HEK293 (cell line): ENCODE results near the gene HIRIP3.

Experiments
- TCF7L2 ChIP-seq: IDR thresholded peaks from 2 replicates; pipeline ENCODE4 v1.6.1; 2011; ENCODE audit warnings: low read depth, mild to moderate bottlenecking, inconsistent platforms, low read length, moderate library complexity, borderline replicate concordance
- YY1 ChIP-seq: fragments of 450-650 bp; formaldehyde crosslinking; IDR thresholded peaks from 2 replicates; pipeline ENCODE4 v1.5.1; 2018; ENCODE audit warnings: missing biosample characterization, missing genetic modification characterization
- ZNF214 ChIP-seq: fragments of 450-650 bp; formaldehyde crosslinking; IDR thresholded peaks from 2 replicates; pipeline ENCODE4 v1.5.1; 2017; ENCODE audit warnings: missing biosample characterization, mild to moderate bottlenecking, missing genetic modification characterization, borderline replicate concordance
- ZNF24 ChIP-seq: fragments of 450-650 bp; formaldehyde crosslinking; IDR thresholded peaks from 2 replicates; pipeline ENCODE4 v1.5.1; 2016; ENCODE audit warnings: missing biosample characterization, missing genetic modification characterization
- ZNF600 ChIP-seq: fragments of 450-650 bp; formaldehyde crosslinking; IDR thresholded peaks from 2 replicates; pipeline ENCODE4 v1.5.1; 2016; ENCODE audit warnings: missing biosample characterization, missing genetic modification characterization
- ZNF791 ChIP-seq: fragments of 450-650 bp; formaldehyde crosslinking; IDR thresholded peaks from 2 replicates; pipeline ENCODE4 v1.5.1; 2016; ENCODE audit warnings: missing biosample characterization, missing genetic modification characterization
- TF ChIP-seq, protein P1 (sequence below): fragments of 450-650 bp; formaldehyde crosslinking; IDR thresholded peaks from 2 replicates; pipeline ENCODE4 v1.5.1; 2016; ENCODE audit warnings: missing biosample characterization, missing genetic modification characterization
- TF ChIP-seq, protein P2 (sequence below): fragments of 450-650 bp; formaldehyde crosslinking; IDR thresholded peaks from 2 replicates; pipeline ENCODE4 v1.5.1; 2016; ENCODE audit warnings: missing biosample characterization, missing genetic modification characterization
- TF ChIP-seq, protein P3 (sequence below): fragments of 450-650 bp; formaldehyde crosslinking; IDR thresholded peaks from 2 replicates; pipeline ENCODE4 v1.5.1; 2016; ENCODE audit warnings: missing biosample characterization, missing genetic modification characterization
- TF ChIP-seq, protein P4 (sequence below): fragments of 450-650 bp; formaldehyde crosslinking; IDR thresholded peaks from 2 replicates; pipeline ENCODE4 v1.5.1; 2016; ENCODE audit warnings: missing biosample characterization, missing genetic modification characterization
- TF ChIP-seq, protein P5 (sequence below): fragments of 450-650 bp; formaldehyde crosslinking; IDR thresholded peaks from 2 replicates; pipeline ENCODE4 v1.5.1; 2016; ENCODE audit warnings: missing biosample characterization, missing genetic modification characterization, borderline replicate concordance
- TF ChIP-seq, protein P6 (sequence below): fragments of 450-650 bp; formaldehyde crosslinking; IDR thresholded peaks from 2 replicates; pipeline ENCODE4 v1.5.1; 2016; ENCODE audit warnings: missing biosample characterization, missing genetic modification characterization, low read depth

DNA sequence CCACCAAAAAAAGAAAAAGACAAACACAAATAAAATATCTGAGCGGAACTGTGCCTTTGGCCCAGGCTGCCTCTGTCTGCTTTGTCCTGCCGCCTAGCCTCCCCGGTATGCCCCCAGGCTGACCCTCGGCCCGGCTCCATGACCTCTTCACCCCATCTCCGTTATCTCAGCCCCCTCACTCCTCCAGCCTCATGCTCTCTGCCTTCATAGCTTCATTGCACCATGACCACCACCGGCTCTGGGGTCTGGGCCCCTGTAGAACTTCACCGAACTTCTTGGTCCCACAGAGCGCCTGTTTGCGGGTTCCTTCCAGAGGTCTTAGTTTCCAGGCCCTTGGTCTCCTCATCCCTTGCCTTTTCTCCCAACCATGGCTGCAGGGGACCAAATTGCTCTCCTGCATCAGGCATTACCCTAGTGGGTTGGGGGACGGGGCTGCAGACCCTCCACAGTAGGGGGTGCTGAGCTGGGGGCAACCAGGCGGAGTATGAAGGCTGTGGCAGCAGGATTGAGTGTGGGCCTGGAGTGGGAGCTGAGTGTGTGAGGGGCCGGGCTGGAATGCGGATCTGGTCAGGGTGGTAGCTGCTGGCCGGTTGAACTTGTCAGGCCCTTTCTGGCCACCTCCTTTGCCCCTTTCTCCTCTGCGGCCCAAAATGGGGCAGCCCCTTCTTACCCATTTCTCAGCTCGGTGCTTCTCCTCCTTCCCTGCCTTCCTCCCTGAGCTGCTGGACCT lies 6.9 kb downstream of the HIRIP3 start:
- TF ChIP-seq ZNF600 (tag by site-specific recombination): no peak
- TF ChIP-seq, protein P1, sequence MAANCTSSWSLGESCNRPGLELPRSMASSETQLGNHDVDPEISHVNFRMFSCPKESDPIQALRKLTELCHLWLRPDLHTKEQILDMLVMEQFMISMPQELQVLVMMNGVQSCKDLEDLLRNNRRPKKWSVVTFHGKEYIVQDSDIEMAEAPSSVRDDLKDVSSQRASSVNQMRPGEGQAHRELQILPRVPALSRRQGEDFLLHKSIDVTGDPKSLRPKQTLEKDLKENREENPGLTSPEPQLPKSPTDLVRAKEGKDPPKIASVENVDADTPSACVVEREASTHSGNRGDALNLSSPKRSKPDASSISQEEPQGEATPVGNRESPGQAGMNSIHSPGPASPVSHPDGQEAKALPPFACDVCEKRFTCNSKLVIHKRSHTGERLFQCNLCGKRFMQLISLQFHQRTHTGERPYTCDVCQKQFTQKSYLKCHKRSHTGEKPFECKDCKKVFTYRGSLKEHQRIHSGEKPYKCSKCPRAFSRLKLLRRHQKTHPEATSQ: no peak
- TF ChIP-seq, protein P2, sequence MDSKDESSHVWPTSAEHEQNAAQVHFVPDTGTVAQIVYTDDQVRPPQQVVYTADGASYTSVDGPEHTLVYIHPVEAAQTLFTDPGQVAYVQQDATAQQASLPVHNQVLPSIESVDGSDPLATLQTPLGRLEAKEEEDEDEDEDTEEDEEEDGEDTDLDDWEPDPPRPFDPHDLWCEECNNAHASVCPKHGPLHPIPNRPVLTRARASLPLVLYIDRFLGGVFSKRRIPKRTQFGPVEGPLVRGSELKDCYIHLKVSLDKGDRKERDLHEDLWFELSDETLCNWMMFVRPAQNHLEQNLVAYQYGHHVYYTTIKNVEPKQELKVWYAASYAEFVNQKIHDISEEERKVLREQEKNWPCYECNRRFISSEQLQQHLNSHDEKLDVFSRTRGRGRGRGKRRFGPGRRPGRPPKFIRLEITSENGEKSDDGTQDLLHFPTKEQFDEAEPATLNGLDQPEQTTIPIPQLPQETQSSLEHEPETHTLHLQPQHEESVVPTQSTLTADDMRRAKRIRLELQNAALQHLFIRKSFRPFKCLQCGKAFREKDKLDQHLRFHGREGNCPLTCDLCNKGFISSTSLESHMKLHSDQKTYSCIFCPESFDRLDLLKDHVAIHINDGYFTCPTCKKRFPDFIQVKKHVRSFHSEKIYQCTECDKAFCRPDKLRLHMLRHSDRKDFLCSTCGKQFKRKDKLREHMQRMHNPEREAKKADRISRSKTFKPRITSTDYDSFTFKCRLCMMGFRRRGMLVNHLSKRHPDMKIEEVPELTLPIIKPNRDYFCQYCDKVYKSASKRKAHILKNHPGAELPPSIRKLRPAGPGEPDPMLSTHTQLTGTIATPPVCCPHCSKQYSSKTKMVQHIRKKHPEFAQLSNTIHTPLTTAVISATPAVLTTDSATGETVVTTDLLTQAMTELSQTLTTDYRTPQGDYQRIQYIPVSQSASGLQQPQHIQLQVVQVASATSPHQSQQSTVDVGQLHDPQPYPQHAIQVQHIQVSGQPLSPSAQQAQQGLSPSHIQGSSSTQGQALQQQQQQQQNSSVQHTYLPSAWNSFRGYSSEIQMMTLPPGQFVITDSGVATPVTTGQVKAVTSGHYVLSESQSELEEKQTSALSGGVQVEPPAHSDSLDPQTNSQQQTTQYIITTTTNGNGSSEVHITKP (tag by site-specific recombination): no peak
- TF ChIP-seq, protein P3, sequence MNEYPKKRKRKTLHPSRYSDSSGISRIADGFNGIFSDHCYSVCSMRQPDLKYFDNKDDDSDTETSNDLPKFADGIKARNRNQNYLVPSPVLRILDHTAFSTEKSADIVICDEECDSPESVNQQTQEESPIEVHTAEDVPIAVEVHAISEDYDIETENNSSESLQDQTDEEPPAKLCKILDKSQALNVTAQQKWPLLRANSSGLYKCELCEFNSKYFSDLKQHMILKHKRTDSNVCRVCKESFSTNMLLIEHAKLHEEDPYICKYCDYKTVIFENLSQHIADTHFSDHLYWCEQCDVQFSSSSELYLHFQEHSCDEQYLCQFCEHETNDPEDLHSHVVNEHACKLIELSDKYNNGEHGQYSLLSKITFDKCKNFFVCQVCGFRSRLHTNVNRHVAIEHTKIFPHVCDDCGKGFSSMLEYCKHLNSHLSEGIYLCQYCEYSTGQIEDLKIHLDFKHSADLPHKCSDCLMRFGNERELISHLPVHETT (tag by site-specific recombination): no peak
- no peak for TF ChIP-seq ZNF214
- TF ChIP-seq, protein P4, sequence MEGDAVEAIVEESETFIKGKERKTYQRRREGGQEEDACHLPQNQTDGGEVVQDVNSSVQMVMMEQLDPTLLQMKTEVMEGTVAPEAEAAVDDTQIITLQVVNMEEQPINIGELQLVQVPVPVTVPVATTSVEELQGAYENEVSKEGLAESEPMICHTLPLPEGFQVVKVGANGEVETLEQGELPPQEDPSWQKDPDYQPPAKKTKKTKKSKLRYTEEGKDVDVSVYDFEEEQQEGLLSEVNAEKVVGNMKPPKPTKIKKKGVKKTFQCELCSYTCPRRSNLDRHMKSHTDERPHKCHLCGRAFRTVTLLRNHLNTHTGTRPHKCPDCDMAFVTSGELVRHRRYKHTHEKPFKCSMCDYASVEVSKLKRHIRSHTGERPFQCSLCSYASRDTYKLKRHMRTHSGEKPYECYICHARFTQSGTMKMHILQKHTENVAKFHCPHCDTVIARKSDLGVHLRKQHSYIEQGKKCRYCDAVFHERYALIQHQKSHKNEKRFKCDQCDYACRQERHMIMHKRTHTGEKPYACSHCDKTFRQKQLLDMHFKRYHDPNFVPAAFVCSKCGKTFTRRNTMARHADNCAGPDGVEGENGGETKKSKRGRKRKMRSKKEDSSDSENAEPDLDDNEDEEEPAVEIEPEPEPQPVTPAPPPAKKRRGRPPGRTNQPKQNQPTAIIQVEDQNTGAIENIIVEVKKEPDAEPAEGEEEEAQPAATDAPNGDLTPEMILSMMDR: no peak
- TF ChIP-seq TCF7L2: no peak
- TF ChIP-seq, protein P5, sequence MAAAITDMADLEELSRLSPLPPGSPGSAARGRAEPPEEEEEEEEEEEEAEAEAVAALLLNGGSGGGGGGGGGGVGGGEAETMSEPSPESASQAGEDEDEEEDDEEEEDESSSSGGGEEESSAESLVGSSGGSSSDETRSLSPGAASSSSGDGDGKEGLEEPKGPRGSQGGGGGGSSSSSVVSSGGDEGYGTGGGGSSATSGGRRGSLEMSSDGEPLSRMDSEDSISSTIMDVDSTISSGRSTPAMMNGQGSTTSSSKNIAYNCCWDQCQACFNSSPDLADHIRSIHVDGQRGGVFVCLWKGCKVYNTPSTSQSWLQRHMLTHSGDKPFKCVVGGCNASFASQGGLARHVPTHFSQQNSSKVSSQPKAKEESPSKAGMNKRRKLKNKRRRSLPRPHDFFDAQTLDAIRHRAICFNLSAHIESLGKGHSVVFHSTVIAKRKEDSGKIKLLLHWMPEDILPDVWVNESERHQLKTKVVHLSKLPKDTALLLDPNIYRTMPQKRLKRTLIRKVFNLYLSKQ (tag by site-specific recombination): no peak
- TF ChIP-seq YY1 (tag by site-specific recombination): no peak
- no peak for TF ChIP-seq ZNF24
- TF ChIP-seq, protein P6, sequence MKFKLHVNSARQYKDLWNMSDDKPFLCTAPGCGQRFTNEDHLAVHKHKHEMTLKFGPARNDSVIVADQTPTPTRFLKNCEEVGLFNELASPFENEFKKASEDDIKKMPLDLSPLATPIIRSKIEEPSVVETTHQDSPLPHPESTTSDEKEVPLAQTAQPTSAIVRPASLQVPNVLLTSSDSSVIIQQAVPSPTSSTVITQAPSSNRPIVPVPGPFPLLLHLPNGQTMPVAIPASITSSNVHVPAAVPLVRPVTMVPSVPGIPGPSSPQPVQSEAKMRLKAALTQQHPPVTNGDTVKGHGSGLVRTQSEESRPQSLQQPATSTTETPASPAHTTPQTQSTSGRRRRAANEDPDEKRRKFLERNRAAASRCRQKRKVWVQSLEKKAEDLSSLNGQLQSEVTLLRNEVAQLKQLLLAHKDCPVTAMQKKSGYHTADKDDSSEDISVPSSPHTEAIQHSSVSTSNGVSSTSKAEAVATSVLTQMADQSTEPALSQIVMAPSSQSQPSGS: no peak
- TF ChIP-seq ZNF791 (tag by site-specific recombination): no peak
